ENCODE results near the gene CHD9. TPM values are rescaled to one million over a fixed set of nuclear protein-coding genes. Genes with fewer than 3 reads are reported as not detected.
"Not testable (repeated sequence)": the region's sequence is repeated elsewhere in the genome, so short reads cannot be mapped to it uniquely, and the experiment has no call there.

CHD9 gene
- total RNA-seq, 1 donor: 55.6 TPM

DNA sequence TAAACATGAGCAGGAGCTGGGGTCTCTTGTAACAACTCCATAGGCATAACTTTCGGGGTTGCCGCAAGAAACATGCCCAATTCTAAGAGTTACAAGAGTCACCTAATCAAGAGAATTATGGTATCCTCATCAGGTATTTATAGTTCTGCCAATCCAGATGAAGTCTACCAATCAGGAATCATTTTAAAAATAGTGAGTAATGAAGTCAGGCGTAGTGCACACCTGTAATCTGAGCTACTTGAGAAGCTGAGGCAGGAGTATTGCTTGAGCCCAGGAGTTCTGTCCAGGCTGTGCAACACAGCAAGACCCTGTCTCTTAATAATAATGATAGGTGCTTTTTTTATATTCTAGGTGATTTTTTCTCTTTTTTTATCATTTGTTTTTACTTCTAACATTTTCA is 251.0 kb downstream of the CHD9 start:
- Histone ChIP-seq H3K4me1 (ENCODE audit: insufficient read depth, low read length) (no peaks in the 10 kb centered on the region), H3K4me3 (ENCODE audit: low read length) (no peak overlapping the region), H3K27me3 (ENCODE audit: insufficient read depth, low read length) (no peaks in the 10 kb centered on the region), H3K9me3 (ENCODE audit: low read depth, low read length) (no peaks in the 10 kb centered on the region)

GRCh38 chr16:53309457-53309856 is 254.7 kb downstream of the CHD9 start:
- Histone ChIP-seq H3K27me3 (ENCODE audit: insufficient read depth, low read length) (no peaks in the 10 kb centered on the region), H3K4me3 (ENCODE audit: low read length) (no peak overlapping the region), H3K4me1 (ENCODE audit: insufficient read depth, low read length) (no peaks in the 10 kb centered on the region), H3K9me3 (ENCODE audit: low read depth, low read length) (no peaks in the 10 kb centered on the region)

- no peaks in the 10 kb centered on the region for H3K4me1 ChIP-seq (ENCODE audit: insufficient read depth, low read length)
- H3K27me3 ChIP-seq (ENCODE audit: insufficient read depth, low read length): no peaks in the 10 kb centered on the region
- H3K4me3 ChIP-seq (ENCODE audit: low read length): no peak overlapping the region
- H3K9me3 ChIP-seq (ENCODE audit: low read depth, low read length): no peaks in the 10 kb centered on the region
Observed at GRCh38 chr16:53320992-53321391, 266.2 kb downstream of the CHD9 start.

GRCh38 chr16:53323924-53324323 is 269.1 kb downstream of the CHD9 start:
- H3K4me3 ChIP-seq (ENCODE audit: low read length): no peak overlapping the region
- no peaks in the 10 kb centered on the region for H3K9me3 ChIP-seq (ENCODE audit: low read depth, low read length)
- no peaks in the 10 kb centered on the region for H3K4me1 ChIP-seq (ENCODE audit: insufficient read depth, low read length)
- no peaks in the 10 kb centered on the region for H3K27me3 ChIP-seq (ENCODE audit: insufficient read depth, low read length)

DNA sequence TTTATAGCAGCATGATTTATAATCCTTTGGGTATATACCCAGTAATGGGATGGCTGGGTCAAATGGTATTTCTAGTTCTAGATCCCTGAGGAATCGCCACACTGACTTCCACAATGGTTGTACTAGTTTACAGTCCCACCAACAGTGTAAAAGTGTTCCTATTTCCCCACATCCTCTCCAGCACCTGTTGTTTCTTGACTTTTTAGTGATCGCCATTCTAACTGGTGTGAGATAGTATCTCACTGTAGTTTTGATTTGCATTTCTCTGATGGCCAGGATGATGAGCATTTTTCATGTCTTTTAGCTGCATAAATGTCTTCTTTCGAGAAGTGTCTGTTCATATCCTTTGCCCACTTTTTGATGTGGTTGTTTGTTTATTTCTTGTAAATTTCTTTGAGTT is 276.2 kb downstream of the CHD9 start:
- H3K4me3 ChIP-seq (ENCODE audit: low read length); H3K4me1 ChIP-seq (ENCODE audit: insufficient read depth, low read length); H3K27me3 ChIP-seq (ENCODE audit: insufficient read depth, low read length); H3K9me3 ChIP-seq (ENCODE audit: low read depth, low read length): not testable (repeated sequence)

- Histone ChIP-seq H3K9me3 (ENCODE audit: low read depth, low read length) (no peaks in the 10 kb centered on the region), H3K4me1 (ENCODE audit: insufficient read depth, low read length) (peaks cover 4% of the 10 kb centered on the region), H3K4me3 (ENCODE audit: low read length) (no peak overlapping the region), H3K27me3 (ENCODE audit: insufficient read depth, low read length) (no peaks in the 10 kb centered on the region)
Observed at GRCh38 chr16:53334581-53334980, 279.8 kb downstream of the CHD9 start.

DNA sequence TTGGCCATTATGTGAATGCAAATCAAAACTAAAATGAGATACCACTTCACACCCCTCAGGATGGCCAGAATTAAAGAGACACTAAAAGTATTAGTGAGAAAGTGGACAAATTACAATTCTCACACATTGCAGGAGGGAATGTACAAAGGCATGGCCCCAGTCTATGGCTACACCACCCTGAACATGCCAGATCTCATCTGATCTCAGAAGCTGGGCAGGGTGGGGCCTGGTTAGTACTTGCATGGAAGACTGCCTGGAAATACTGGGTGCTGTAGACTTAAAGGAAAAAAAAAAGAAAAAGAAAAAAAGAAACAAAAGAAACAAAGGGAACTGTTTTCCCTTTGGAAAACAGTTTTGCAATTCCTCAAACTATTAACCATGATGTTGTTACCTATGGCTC is 282.5 kb downstream of the CHD9 start:
- Histone ChIP-seq H3K4me1 (ENCODE audit: insufficient read depth, low read length) (peaks cover 4% of the 10 kb centered on the region), H3K9me3 (ENCODE audit: low read depth, low read length) (no peaks in the 10 kb centered on the region), H3K27me3 (ENCODE audit: insufficient read depth, low read length) (no peaks in the 10 kb centered on the region), H3K4me3 (ENCODE audit: low read length) (no peak overlapping the region)

DNA sequence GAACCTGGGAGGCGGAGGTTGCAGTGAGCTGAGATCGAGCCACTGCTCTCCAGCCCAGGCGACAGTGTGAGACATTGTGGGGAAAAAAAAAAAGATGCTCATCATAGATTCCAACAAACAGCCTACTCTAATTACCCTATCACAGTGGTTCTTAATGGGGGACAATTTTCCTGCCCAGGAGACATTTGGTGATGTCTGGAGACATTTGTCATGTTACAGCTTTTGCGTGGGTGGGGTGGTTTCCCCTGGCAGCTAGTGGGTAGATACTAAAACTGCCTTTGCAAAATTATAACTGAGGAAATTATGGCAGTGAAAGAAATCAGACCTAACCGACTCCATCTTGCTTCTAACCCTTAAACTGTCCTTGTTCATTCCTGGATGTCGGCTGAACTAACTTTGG is 287.0 kb downstream of the CHD9 start:
- Histone ChIP-seq H3K4me1 (ENCODE audit: insufficient read depth, low read length) (no peaks in the 10 kb centered on the region), H3K4me3 (ENCODE audit: low read length) (no peak overlapping the region), H3K9me3 (ENCODE audit: low read depth, low read length) (no peaks in the 10 kb centered on the region), H3K27me3 (ENCODE audit: insufficient read depth, low read length) (no peaks in the 10 kb centered on the region)

GRCh38 chr16:53355064-53355463 is 300.3 kb downstream of the CHD9 start:
- Histone ChIP-seq H3K9me3 (ENCODE audit: low read depth, low read length) (no peaks in the 10 kb centered on the region), H3K4me3 (ENCODE audit: low read length) (no peak overlapping the region), H3K4me1 (ENCODE audit: insufficient read depth, low read length) (no peaks in the 10 kb centered on the region), H3K27me3 (ENCODE audit: insufficient read depth, low read length) (no peaks in the 10 kb centered on the region)

- no peaks in the 10 kb centered on the region for H3K9me3 ChIP-seq (ENCODE audit: low read depth, low read length)
- no peaks in the 10 kb centered on the region for H3K27me3 ChIP-seq (ENCODE audit: insufficient read depth, low read length)
- H3K4me1 ChIP-seq (ENCODE audit: insufficient read depth, low read length): no peaks in the 10 kb centered on the region
- H3K4me3 ChIP-seq (ENCODE audit: low read length): no peak overlapping the region
Observed at GRCh38 chr16:53356478-53357207, 301.9 kb downstream of the CHD9 start.

DNA sequence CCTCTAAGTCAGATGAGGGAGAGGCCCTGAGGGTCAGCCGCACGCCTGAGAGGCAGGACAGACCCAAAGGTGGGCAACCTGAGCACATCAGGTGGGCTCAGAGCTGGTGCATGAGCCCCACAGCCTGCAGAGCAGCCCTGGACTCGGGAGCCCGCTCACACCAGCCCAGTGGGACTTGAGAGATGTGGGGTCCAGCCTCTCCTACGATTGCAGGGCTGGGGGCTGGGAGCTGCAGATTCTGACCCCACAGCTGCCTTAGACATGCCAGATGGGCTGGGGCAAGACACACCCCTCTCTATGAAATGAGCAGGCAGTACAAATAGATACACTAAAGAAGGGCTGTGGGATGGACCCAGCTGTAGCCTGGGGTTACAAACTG is 302.4 kb downstream of the CHD9 start:
- H3K4me3 ChIP-seq (ENCODE audit: low read length): no peak overlapping the region

DNA sequence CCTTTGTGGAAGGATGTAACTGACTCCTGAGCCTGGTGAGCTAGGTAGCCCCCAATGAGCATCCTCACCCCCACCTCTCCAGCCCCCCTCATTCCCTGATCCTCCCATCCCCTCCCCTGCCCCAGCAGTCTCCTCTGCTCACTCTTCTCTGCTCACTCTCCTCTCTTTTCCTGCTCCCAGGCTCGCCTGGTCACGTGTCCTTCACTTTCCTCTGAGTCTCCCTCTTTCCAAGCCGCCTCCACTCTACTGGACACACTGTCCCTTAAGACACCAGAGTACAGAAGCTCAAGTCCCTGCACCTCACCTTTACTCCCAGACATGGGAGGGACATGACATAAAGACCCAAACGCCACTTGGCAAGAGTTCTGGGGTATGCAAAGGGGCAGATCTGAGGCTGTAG is 303.2 kb downstream of the CHD9 start:
- H3K9me3 ChIP-seq (ENCODE audit: low read depth, low read length): no peaks in the 10 kb centered on the region
- H3K4me3 ChIP-seq (ENCODE audit: low read length): no peak overlapping the region
- H3K27me3 ChIP-seq (ENCODE audit: insufficient read depth, low read length): no peaks in the 10 kb centered on the region
- H3K4me1 ChIP-seq (ENCODE audit: insufficient read depth, low read length): no peaks in the 10 kb centered on the region

More for the DNA sequence above, 302.4 kb downstream of the CHD9 start:
- no peaks in the 10 kb centered on the region for H3K27me3 ChIP-seq (ENCODE audit: insufficient read depth, low read length)
- no peaks in the 10 kb centered on the region for H3K9me3 ChIP-seq (ENCODE audit: low read depth, low read length)
- no peaks in the 10 kb centered on the region for H3K4me1 ChIP-seq (ENCODE audit: insufficient read depth, low read length)

GRCh38 chr16:53358884-53359283 is 304.1 kb downstream of the CHD9 start:
- H3K4me3 ChIP-seq (ENCODE audit: low read length): no peak overlapping the region
- H3K4me1 ChIP-seq (ENCODE audit: insufficient read depth, low read length): no peaks in the 10 kb centered on the region
- no peaks in the 10 kb centered on the region for H3K27me3 ChIP-seq (ENCODE audit: insufficient read depth, low read length)
- no peaks in the 10 kb centered on the region for H3K9me3 ChIP-seq (ENCODE audit: low read depth, low read length)

DNA sequence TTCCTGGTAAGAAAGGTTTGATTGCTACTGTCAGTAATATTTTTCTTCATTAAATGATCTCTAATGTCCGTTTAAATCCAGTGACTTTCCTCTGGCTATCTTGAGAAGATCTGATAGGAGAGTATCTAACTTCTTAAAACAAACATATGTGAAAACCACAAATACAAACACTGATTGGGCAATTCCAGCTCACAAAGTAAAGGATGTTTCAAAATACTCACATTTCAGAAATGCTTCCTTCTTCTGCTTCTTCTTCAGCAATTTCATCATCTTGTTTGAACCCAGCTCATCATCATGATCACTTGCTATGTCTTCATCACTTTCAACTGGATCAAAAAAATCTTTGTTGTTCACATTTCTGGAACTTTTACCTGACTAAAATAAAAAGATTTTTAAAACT is 315.1 kb downstream of the CHD9 start:
- Histone ChIP-seq H3K27me3 (ENCODE audit: insufficient read depth, low read length) (peaks cover 36% of the 10 kb centered on the region), H3K4me3 (ENCODE audit: low read length) (peak overlapping the region; percentile 6), H3K4me1 (ENCODE audit: insufficient read depth, low read length) (peaks cover 50% of the 10 kb centered on the region), H3K9me3 (ENCODE audit: low read depth, low read length) (no peaks in the 10 kb centered on the region)

DNA sequence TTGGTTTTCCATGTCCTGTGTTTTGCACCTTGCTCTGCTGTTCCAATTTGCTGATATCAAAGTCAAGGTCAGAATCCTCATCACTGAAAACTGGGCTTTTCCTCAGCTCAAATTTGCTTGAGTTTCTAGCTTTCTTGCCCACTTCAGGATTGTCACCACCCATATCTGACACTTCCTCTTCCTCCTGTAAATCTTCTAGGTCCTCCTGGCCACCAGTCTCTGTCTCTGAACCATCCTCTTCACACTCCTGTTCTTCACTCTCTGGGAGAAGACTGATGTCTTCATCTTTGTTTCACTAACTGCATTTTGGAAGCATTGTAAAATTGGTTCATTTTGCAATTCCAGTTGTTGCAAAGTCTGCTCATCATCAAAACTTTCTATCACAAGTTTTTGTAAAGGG is 316.0 kb downstream of the CHD9 start:
- H3K4me3 ChIP-seq (ENCODE audit: low read length): no peak overlapping the region
- peaks cover 40% of the 10 kb centered on the region for H3K27me3 ChIP-seq (ENCODE audit: insufficient read depth, low read length)
- H3K4me1 ChIP-seq (ENCODE audit: insufficient read depth, low read length): peaks cover 51% of the 10 kb centered on the region
- no peaks in the 10 kb centered on the region for H3K9me3 ChIP-seq (ENCODE audit: low read depth, low read length)

All from mononuclear cell (primary cell).